K562 (cell line): ENCODE data around the gene MRPL4. TPM values are rescaled to one million over a fixed set of nuclear protein-coding genes. Genes with fewer than 3 reads are reported as not detected.

ENCODE experiments used
- BCLAF1 ChIP-seq, 2 experiments: fragments of 450-650 bp in 1 of 2; IDR thresholded peaks; 2 replicates each; pipeline ENCODE4 v1.6.1; 2011 to 2017; ENCODE audit warnings: low read depth in 2 of 2, antibody characterized with exemption in 1 of 2, borderline replicate concordance in 1 of 2, low read length in 1 of 2, mild to moderate bottlenecking in 1 of 2, mixed read lengths in 1 of 2; ENCODE audit not compliant: control insufficient read depth in 1 of 2
- CC2D1A ChIP-seq: fragments of 450-650 bp; IDR thresholded peaks from 2 replicates; pipeline ENCODE4 v1.6.1; 2017; ENCODE audit warnings: mild to moderate bottlenecking
- CCAR2 ChIP-seq: fragments of 200-400 bp; formaldehyde crosslinking; IDR thresholded peaks from 2 replicates; pipeline ENCODE4 v1.6.1; 2017; ENCODE audit warnings: mild to moderate bottlenecking, low read depth, low read length
- CTCF ChIP-seq, 3 experiments: IDR thresholded peaks in 2 of 3; conservative IDR thresholded peaks in 1 of 3; 2 replicates each; pipeline ENCODE4 v1.5.1; 2011 to 2012; ENCODE audit warnings: low read length in 3 of 3, mild to moderate bottlenecking in 3 of 3, control low read depth in 2 of 3, improper control_type of control experiment in 1 of 3, inconsistent platforms in 1 of 3, low read depth in 1 of 3, mixed read lengths in 1 of 3, moderate library complexity in 1 of 3; ENCODE audit not compliant: insufficient read depth in 2 of 3
- EP400 ChIP-seq: fragments of 450-650 bp; IDR thresholded peaks from 2 replicates; pipeline ENCODE4 v1.6.1; 2017; ENCODE audit warnings: antibody characterized with exemption, mild to moderate bottlenecking, moderate library complexity
- ETS1 ChIP-seq: conservative IDR thresholded peaks from 2 replicates; pipeline ENCODE4 v1.6.1; 2011; ENCODE audit warnings: low read depth, mild to moderate bottlenecking, low read length; ENCODE audit not compliant: control insufficient read depth
- HCFC1 ChIP-seq: IDR thresholded peaks from 2 replicates; pipeline ENCODE4 v1.6.1; 2012; ENCODE audit warnings: low read depth, low read length, improper control_type of control experiment
- HDGF ChIP-seq: fragments of 450-650 bp; IDR thresholded peaks from 2 replicates; pipeline ENCODE4 v1.6.1; 2016
- MTA3 ChIP-seq: fragments of 450-650 bp; formaldehyde crosslinking; IDR thresholded peaks from 2 replicates; pipeline ENCODE4 v1.6.1; 2017; ENCODE audit warnings: mild to moderate bottlenecking, borderline replicate concordance
- PHTF2 ChIP-seq: fragments of 250-450 bp; sonication (Bioruptor Pico); IDR thresholded peaks from 2 replicates; pipeline ENCODE4 v1.5.0; 2021; ENCODE audit warnings: mild to moderate bottlenecking
- POLR2G ChIP-seq: fragments of 200-400 bp; formaldehyde crosslinking; IDR thresholded peaks from 2 replicates; pipeline ENCODE4 v1.6.1; 2017; ENCODE audit warnings: low read depth, mild to moderate bottlenecking, antibody characterized with exemption, low read length, moderate library complexity
- PRPF4 ChIP-seq: fragments of 200-400 bp; formaldehyde crosslinking; IDR thresholded peaks from one replicate; pipeline ENCODE4 v1.6.1; 2017; ENCODE audit warnings: low read length, low read depth, mild to moderate bottlenecking; ENCODE audit not compliant: insufficient read depth, poor library complexity, severe bottlenecking
- SMAD2 ChIP-seq: fragments of 150-350 bp; IDR thresholded peaks from 2 replicates; pipeline ENCODE4 v1.6.1; 2014; ENCODE audit warnings: low read depth, mild to moderate bottlenecking, low read length
- SMARCA4 ChIP-seq: fragments of 450-650 bp; IDR thresholded peaks from 2 replicates; pipeline ENCODE4 v1.6.1; 2016
- TRIM24 ChIP-seq, 2 experiments: fragments of 450-650 bp; IDR thresholded peaks; 2 replicates each; pipeline ENCODE4 v1.6.1; 2016
- ZNF253 ChIP-seq: fragments of 250-450 bp; sonication (Bioruptor Pico); conservative IDR thresholded peaks from 2 replicates; pipeline ENCODE4 v1.6.1; 2021; ENCODE audit warnings: mild to moderate bottlenecking
- ZNF277 ChIP-seq: fragments of 250-450 bp; sonication (Bioruptor Pico); IDR thresholded peaks from 2 replicates; pipeline ENCODE4 v1.8.0; 2022; ENCODE audit warnings: inconsistent platforms, mild to moderate bottlenecking, moderate library complexity, borderline replicate concordance
- ZNF668 ChIP-seq: fragments of 250-450 bp; sonication (Bioruptor Pico); IDR thresholded peaks from 2 replicates; pipeline ENCODE4 v1.8.0; 2022; ENCODE audit warnings: mild to moderate bottlenecking, inconsistent platforms
- ZNF717 ChIP-seq: fragments of 250-450 bp; sonication (Bioruptor Pico); IDR thresholded peaks from 2 replicates; pipeline ENCODE4 v1.5.0; 2021
- polyA plus RNA-seq, 8 experiments: library from polyadenylated mRNA; depleted of rRNA in 4 of 8; stranded (reverse) in 5 of 8; unstranded in 3 of 8; fragments of >200 nt; fragmentation: Nextera tagmentation in 2 of 8; fragmentation: Illumina TruSeq in 1 of 8; extraction: Ambion mirVana in 2 of 8; extraction: Trizol in 1 of 8; gene quantifications; 2 replicates each; pipeline versions ENCODE4 v1.2.1 to v1.2.3, GENCODE V29; 2011 to 2014; ENCODE audit warnings: inconsistent platforms in 1 of 8, missing spikeins in 1 of 8
- total RNA-seq, 7 experiments: library from RNA; depleted of rRNA in 6 of 7; stranded (reverse); fragments of >200 nt in 6 of 7; fragmentation: Illumina TruSeq in 2 of 7; extraction: Trizol in 2 of 7; gene quantifications; 2 replicates each; pipeline versions ENCODE4 v1.2.1 to v1.2.3, GENCODE V29; 2011 to 2021; ENCODE audit warnings: low replicate concordance in 1 of 7

The MRPL4 gene
- total and polyA plus RNA-seq, 9 of the 15 experiments (the other 6 are each of a cell fraction or from before 2014, with no cell fraction given): 1.4 to 239 (median 64.9) TPM

- TF ChIP-seq BCLAF1 (IDR thresholded peaks at IDR 0.05; ENCODE audit: borderline replicate concordance in 1 of 2, control insufficient read depth in 1 of 2, low read depth in 2 of 2, low read length in 1 of 2) (0 out of 4 replicates have a peak, but pooled peaks of 1 of the 2 experiments have one; percentile 46), PRPF4 (no peak), PHTF2 (CRISPR knock-in tag) (0 out of 2 replicates have a peak, but pooled peaks have one; percentile 61), HCFC1 (peak; percentile 52), ZNF717 (CRISPR knock-in tag) (no peak), POLR2G (peak; percentile 80), CC2D1A (no peak), CTCF (IDR thresholded peaks at IDR 0.05 in 2 of 3, conservative IDR thresholded peaks at IDR 0.05 in 1 of 3; ENCODE audit: insufficient read depth in 2 of 3, low read depth in 1 of 3, low read length in 3 of 3) (peak in 1 of 3 experiments; percentile 32; a peak in 2 of 6 replicates), SMARCA4 (no peak), MTA3 (0 out of 2 replicates have a peak, but pooled peaks have one; percentile 63), HDGF (no peak), CCAR2 (no peak), ETS1 (peak; percentile 52; the same call in 1 of the 2 replicates), ZNF253 (CRISPR knock-in tag) (no peak), ZNF668 (CRISPR knock-in tag) (no peak), ZNF277 (CRISPR knock-in tag) (no peak), TRIM24 (IDR thresholded peaks at IDR 0.05) (0 out of 4 replicates have a peak, but pooled peaks of 1 of the 2 experiments have one; percentile 11), SMAD2 (no peak), EP400 (peak; percentile 90)
Measured at GRCh38 chr19:10289167-10289835, 37.3 kb downstream of the MRPL4 start (continued).
